Adrenal gland (tissue), 5 donors: ENCODE results near the gene CDH5.

Experiments
- CTCF ChIP-seq, 6 experiments: fragments of 450-650 bp in 4 of 6; fragments of 200-600 bp in 2 of 6; sonication (generic) in 1 of 6; IDR thresholded peaks; 1 replicate in 5 of 6; 2 replicates in 1 of 6; pipeline versions ENCODE4 v1.5.1 to v1.8.0; 2016 to 2021; ENCODE audit warnings: antibody characterized with exemption in 6 of 6, mild to moderate bottlenecking in 2 of 6, moderate library complexity in 1 of 6
- POLR2A ChIP-seq, 2 donors: fragments of 450-650 bp; IDR thresholded peaks; one replicate each; pipeline ENCODE4 v1.6.1; 2017; ENCODE audit warnings: antibody characterized with exemption in 2 of 2, mild to moderate bottlenecking in 2 of 2, moderate library complexity in 1 of 2
- donor health status: DM: no; HTN: no; CAD: no.

GRCh38 chr16:66443269-66443652 is 76.8 kb downstream of the CDH5 start:
- TF ChIP-seq CTCF (IDR thresholded peaks at IDR 0.05): no peak
- no peak for TF ChIP-seq POLR2A (IDR thresholded peaks at IDR 0.05)
